Transverse colon (tissue), 4 donors: ENCODE data around the gene STMN3.
A peak's percentile ranks its signal among the peaks of the same experiment; 100 is the strongest.

ENCODE experiments used
- CTCF ChIP-seq, 5 experiments: fragments of 200-600 bp in 3 of 5; fragments of 450-650 bp in 2 of 5; sonication (generic) in 3 of 5; IDR thresholded peaks; 1 replicate in 2 of 5; 2 replicates in 3 of 5; pipeline ENCODE4 v1.5.1; 2016 to 2017; ENCODE audit warnings: antibody characterized with exemption in 5 of 5, inconsistent platforms in 3 of 5, mild to moderate bottlenecking in 2 of 5, moderate library complexity in 1 of 5
- EP300 ChIP-seq: sonication (generic); formaldehyde crosslinking; IDR thresholded peaks from one replicate; pipeline ENCODE4 v1.6.1; 2017; ENCODE audit warnings: antibody characterized with exemption, low read depth
- POLR2A ChIP-seq: fragments of 450-650 bp; IDR thresholded peaks from one replicate; pipeline ENCODE4 v1.6.1; 2016; ENCODE audit warnings: antibody characterized with exemption, mild to moderate bottlenecking, moderate library complexity
- POLR2AphosphoS5 ChIP-seq, 3 donors: sonication (generic); formaldehyde crosslinking; IDR thresholded peaks; one replicate each; pipeline ENCODE4 v1.6.1; 2016; ENCODE audit warnings: antibody characterized with exemption in 3 of 3

GRCh38 chr20:63696628-63697356, 43.6 kb upstream of the STMN3 start, which contains the start of gene TNFRSF6B:
- peak; percentile 41 for TF ChIP-seq POLR2A
- TF ChIP-seq CTCF (IDR thresholded peaks at IDR 0.05): no peak
- peak in 2 of 3 donors; percentile 41 to 56 for TF ChIP-seq POLR2AphosphoS5 (IDR thresholded peaks at IDR 0.05)
- no peak for TF ChIP-seq EP300
